HG03457 (cell line): Measurements from ENCODE around the gene PALLD.
A peak's percentile ranks its signal among the peaks of the same experiment; 100 is the strongest.

ENCODE experiments used
- ATAC-seq: cut with Tn5 transposase; IDR thresholded peaks from one replicate; pipeline ENCODE4 v1.9.1; 2021; ENCODE audit warnings: moderate number of reproducible peaks; ENCODE audit not compliant: unreplicated experiment

PALLD gene

DNA sequence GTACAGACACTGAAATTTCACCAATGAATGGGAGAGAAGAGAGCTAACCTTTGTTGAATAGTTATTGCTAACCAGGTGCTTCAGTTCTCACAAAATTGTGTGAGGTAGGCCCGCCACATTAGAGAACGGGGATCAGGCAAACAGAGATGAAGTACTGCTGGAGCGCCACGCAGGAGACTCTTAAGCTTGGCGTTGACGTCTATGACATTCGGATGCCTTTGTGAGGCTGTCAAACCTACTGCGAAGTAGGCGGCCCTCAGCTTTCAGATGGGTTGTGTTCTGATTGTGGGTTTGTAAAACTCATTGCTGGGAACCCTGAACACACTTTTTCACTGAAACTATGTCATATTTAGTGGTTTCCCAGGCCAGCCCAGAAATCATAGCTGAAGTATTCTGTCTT, 339.6 kb downstream of the PALLD start:
- no peak for ATAC-seq

DNA sequence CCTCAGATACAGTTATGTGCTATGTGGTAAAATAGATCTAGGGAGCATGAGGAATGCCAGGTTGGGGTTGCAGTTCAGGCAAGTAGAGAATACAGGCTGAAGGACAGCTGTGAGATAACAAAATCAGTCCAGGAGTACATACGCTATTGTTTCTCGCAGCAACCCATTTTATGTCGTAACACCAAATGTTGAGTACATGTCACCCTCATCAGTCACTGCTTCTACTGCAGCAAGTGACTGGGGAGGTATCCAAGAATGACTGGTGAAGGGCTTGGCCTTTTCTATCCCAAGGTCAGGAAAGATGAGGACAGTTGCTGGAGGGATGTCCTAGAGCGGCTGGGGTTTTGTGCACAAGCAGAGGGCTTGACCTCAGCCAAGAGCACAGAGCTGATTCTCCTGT, 341.1 kb downstream of the PALLD start:
- no peak for ATAC-seq

DNA sequence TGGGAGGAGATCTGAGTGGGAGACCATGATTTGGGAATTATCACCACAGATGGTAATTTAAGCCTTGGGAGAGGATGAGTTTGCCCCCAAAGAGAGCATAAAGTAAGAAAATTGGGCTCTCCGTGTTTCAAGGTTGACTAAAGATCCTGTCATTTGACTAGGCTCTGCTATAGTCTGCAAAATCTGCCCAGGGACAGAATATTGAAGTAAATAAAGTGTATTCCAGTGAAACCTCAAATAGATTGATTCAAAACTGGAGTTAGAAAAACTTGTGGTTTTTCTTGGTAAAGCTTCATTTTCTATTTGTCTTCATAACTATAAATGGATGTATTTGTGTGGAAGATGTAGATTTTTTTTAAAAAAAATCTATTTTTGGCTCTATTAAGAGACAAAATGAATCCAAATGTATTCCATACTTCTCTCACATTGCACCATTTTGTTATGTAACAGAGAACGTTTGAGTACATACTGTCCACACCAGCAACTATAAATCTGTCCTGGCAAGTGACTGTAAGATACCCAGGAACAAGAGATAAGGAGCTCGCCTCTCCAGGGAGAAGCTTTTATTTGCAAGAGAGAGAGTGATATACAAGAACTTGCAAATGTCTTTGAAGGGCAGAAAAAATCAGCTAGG, 343.0 kb downstream of the PALLD start:
- ATAC-seq, result no peak

DNA sequence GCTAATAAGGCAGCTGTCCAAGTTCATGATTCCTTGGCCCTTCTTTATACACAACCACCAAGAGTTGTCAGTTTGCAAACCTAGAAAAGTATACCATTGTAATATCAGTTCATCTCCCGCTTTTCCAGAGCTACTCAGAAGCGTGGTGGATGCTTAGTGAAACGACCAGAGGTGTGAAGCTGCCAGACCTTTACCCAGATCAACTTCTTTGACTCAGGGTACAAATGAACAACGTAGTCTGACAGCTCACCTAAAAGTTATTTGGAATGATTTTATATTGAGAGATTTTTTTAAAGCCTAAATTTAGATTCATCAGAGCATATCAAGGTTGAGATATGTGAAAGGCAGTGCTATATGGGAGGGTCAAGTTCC, 343.5 kb downstream of the PALLD start:
- no peak for ATAC-seq

DNA sequence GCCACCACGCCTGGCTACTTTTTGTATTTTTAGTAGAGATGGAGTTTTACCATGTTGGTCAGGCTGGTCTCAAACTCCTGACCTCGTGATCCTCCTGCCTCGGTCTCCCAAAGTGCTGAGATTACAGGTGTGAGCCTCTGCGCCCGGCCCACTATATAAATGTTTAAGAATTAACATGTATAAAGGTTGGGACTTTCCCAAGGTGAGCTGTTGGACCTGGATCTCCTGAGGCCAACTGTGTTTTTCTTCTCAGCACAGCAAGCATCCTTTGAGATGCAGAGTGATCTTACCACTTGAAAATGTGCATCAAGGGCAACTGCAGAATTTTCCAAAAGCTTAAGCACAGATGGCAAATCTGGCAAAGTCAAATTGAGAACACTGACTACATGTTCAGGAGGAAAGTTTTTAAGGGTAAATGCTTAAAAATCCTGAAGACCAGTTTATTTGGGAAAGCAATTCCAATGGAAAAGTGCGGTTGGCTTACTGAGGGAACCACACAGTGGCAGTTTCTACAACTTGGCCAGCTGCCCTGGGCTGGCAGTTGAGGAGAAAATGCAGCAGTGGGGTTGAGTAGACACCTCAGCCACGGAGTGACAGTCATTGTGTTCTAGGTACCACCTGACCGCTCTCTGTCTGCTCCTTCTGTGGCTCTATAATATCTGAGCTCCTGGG, 344.3 kb downstream of the PALLD start:
- no peak for ATAC-seq

DNA sequence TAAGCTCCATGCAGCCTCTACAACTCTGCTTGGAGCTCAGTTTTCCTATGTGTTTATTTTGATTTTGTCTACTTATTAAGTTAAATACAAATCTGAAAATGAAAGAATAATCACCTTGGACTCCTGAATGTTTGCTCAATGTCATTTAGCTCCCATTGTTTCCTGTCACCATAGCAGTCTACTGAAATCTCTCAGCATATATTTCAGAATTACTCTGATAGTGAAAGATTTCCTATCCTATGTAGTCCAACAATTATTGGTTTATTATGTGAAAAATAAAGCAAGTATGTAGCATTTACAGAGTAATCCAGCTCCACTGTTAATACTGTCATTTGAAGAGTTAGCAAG, 344.8 kb downstream of the PALLD start:
- ATAC-seq, result no peak

DNA sequence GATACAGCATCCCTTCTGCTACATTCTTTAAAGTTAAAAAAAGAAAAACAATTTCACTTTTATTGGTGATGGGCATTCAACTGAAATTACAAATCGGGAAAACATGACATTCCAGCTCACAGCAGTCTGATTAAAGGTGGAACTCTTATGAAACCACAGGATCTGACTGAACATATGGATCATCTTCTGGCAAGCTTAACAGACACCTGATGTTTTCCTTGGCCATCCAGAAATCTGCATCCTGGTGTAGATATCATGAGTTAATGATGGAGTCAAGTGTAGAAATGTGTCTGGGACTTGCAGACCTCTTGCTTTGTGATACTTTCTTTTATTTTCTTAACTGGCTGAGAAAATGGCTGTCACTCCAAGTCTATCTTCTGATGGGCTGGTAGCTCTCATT, 345.3 kb downstream of the PALLD start:
- no peak for ATAC-seq

DNA sequence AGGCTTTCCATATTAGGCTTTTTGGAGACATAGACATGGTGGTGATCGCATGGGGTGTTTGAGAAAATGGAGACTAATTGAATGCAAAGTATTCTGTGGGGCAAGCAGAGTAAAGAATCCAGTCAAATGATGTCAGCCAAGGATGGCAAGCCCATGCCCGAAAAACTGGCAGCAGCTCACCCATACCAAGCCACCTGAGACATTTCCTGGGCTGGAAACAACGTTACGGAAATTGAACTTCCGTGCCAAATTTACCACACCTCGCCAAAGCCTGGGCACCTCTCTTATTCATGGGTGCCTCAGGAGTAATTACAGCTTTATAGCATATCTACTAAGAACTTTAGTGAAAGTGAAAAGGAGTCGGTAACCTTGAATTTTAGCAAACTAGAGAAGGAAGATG, 346.8 kb downstream of the PALLD start:
- ATAC-seq, result no peak

DNA sequence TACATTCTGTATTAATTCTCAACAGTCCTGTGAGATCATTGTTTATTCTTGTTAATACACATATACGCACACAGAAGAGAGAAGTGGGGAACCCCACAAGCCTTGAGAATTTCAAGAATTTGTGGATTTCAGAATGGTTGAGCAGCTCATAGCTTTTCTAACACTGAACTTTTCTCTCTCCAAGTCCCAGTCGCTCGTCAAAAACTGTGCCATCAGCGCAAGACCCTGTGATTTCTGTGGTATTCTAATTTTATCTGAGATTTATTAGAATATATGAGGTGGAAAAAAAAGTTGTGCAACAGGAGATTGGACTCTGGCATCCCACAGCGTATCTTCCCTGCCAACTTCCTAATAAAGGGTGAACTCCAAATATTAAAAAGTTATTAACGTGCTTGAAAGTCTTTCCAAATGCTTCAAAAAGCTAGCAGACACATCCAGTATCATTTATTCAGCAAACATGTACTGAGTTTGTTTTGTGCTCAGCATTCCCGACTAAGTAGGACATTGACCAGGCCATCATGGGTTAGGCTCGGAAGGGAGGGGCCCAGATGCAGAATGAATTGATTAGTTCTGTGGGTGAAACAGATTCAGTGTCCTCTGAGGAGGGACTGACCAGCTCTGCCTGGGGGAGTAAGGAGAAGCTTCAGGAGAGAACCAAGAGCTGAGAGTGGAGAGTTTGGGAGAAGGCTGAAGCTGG, 347.6 kb downstream of the PALLD start:
- ATAC-seq, result no peak

DNA sequence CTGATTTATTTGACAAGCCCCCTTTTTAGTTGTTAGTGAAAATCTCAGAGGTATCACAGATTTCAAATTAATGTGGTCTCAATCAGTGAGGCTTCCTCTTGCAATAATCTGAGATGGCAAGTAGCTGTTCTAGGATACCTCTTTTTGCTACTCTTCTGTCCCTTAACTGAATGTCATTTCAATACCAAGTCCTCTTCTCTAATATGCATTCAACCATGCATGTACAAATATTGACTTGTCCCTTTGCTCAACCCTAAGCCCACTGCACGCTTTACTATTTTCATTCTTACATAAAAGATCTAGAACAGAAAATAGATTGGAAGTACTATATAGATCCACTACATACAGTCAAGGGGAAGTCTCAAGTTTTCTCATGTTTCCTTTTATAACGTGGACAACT, 349.0 kb downstream of the PALLD start:
- ATAC-seq, result no peak

DNA sequence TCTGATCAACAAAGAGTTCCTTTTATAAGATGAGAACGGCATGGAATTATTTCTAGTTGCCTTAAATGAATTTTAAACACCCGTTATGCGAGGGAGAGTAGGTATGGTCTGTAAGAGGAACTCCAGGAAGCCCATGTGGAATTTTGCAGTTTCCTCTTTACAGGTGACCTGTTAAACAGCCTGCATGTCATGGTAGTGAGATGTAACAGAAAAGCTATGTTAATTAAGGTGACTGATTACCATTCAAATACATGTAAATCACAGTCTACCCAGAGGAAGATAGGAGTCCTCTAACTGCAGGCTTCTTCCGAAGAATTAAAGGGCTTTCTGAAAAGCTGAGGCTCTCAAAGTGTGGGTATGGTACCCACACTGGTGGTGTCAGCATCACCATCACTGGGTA, 349.6 kb downstream of the PALLD start:
- ATAC-seq, result no peak

DNA sequence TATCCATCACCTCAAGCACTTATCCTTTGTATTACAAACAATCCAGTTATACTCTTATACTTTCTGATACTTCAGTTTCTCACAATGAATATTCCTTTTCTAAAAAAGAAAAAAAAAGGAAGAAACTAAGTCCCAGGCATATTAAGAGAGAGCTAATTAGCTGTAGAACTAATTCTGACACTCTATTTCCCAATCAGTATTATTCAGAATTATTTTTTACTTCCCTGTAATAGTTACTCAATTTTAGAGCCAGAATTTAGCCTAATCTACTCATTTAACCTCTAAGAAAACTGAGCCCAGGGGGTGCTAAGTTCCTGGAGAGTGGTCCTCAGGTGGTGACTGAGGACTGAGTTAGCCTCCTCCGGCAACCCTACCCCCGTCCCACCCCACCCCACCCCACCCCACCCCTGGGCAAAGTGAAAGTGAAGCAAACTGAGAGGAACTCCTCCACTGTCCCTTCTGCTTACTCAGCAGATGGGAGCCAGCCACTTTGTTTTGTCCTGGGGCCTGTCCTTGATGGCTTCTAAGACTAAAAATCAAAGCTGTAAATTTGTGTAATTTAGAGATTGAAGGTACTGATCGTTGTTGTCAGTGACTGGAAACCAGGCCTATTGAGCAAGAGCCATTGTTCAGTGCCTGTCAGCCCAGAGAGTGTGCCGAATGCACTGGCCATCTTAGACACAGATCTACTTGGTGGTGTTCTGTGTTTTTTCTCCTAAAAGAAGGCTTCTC, 351.1 kb downstream of the PALLD start:
- no peak for ATAC-seq

DNA sequence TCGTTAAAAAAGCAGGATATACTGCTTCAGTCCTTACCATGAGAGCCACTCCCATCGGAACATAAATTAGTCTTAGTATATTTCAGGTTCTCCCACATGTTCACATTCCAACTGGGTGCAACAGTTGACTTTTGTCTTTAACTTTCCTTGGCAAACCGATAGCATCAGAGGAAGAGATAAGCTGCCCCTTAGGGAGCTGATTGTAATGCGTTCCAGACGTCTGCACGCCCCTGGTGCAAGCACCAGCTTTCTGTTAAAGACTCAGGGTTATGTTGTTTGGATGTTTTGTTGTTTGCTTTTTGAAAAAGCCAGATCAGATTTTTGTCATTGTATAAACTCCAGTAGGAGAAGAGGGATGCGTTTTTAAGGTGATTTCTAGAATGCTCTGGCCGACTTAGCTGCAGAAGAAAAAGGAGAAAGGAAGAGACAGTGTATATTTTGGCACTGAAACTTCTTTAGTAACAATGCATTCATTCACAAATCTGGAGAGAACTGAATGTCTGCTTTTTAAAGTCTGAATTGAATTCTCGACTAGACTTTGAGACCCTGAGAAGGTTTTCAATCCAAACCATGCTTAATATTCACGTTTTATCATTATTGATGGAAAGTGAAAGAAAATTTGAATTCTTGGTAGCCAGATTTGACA, 352.3 kb downstream of the PALLD start:
- ATAC-seq, result no peak

DNA sequence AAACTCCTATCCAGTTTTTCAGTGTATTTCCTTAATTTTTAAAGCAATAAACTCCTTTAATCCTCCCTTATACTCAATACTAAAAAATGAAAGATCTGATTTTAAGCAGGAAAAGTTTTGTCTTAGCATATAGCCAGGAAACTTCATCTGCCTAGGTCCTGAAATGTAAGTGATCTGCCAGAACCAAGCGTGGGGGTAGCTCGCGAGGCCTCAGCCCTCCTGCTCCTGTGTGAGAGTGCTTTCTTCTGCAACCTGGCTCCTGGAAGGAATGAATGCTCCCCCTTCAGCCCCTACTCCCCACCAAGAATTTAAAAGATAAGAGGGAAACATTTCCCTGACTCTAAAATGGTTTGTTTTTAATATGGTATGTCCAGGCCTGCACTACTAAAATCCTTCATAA, 353.1 kb downstream of the PALLD start:
- no peak for ATAC-seq

DNA sequence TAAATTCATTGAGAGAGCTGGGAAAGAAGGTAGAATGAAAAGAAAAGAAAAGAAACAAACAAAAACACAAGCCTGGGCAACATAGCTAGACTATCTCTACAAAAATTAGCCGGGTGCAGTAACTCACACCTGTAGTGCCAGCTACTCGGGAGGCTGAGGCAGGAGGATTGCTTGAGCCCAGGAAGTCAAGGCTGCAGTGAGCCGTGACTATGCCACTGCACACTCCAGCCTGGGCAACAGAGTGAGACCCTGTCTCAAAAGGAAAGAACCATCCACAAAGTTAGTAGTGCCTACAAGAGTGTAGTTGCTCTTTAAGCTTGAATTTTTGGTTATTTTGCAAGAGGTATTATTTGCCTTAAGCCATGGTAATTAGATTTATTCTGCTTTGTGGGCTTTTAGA, 355.5 kb downstream of the PALLD start:
- no peak for ATAC-seq

DNA sequence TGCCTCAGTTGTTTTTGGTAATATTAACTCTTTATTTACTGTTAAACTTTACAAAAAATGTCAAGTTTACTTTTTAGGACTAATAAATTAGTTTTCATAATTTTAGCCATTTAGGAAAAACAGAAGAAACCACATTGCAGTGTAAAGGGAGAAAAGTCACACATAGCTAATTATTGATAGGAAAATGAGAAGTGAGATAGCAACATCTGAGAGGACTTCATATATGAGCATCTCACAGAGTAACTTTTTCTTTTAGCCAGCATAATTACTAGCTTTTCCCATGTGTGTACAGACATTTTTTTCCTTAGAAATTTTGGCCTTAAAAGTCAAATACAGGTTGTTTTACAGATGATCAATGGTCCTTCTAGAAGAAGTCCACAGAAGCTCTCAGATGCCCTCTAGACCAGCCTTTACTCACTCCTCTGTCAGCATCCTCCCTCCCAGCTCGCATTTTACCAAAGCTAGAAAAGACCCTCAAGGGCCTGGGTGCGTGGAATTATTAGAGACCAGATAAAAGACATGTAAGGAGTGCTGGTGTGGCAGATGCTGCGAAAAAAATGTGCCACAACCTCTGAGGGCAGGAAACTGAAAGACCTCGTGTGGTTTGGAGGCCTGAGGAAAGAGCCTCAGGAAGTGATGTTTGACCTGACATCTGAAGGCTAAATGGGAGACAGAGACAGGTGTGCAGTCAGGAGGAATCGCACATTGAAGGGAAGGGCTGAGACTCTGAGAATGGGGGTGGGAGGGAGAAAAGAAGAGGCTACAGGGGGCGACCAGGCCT, 356.3 kb downstream of the PALLD start:
- ATAC-seq, result peak; percentile 76

DNA sequence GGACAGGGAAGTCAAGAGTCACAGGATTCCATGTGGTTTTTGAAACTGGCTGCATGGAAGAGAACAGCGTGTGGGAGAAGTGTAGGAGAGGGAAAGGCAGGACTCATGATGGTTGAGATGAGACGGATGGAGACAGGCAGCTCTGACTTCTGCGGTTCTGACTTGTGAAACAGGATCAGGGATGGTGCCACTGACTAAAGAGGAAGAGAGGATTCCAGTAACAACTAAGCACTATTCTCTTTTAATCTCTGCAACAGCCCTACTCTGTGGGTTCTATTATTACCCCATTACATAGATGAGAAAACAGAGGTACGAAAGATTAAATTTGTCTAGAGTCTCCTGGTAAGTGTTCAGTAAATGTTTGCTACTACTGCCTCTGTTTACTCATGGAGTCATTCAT, 356.9 kb downstream of the PALLD start:
- peak; percentile 27 for ATAC-seq

DNA sequence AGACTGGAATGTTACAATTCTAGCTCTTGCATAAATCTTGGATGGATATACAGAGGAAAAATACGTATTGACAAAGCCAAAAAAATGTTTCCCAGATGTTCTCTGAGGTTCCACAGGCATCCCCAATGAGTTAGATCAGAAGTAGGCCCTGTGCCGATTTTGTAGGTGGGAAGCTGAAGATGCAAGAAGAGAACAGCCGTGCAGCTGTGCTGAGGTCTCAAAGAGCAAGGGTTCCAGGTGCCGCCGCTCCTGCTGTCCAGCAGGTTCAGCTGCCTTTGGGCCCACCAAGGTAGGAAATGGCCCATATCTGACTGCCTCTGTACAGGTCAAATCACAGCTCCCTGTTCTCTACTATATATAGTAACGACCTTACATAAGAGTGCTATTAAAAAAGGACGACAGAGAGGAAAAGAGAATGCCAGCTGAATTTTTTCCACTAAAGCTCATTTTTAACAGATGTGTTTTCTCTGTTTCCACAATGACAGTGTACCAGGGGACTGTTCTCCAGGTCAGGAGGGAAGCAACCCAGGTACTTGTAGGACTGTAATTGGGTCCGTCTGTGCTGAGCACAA, 357.6 kb downstream of the PALLD start:
- ATAC-seq, result no peak

DNA sequence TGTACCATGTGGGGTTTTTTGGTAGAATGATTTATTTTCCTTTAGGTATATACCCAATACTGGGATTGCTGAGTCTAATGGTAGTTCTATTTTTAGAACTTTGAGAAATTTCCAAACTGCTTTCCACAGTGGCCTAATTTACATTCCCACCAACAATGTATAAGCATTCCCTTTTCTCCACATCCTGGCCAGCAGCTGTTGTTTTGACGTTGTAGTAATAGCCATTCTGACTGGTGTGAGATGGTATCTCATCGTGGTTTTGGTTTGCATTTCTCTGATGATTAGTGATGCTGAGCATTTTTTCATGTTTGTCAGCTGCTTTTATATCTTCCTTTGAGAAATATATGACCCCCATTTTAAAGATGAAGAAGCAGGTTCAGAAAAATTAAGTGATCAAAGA, 359.5 kb downstream of the PALLD start:
- no peak for ATAC-seq

DNA sequence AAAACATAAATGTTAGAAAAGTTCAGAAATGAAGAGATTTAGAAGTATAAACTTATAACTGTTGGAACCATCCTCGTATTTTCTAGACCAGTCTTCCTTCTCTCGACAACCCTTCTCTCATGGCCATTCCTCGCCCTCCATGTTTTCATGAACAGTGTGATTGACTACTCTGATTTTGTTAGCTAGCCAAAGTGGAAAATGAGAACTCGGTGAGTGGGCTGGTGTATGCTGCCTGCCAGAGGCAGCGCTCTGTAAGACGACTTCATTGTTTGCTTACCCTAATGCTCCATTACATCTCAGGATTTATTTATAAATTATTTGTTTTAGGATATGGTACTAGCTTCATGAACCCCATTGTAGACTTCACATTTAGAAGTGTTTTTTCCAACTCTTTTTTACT, 360.2 kb downstream of the PALLD start:
- ATAC-seq, result no peak
